NCI-H1436 treated with DMSO at 0.1 percent for 48 hours (cell line): ENCODE measurements around the gene SLC1A1.

Experiments used
- DNase-seq: peaks from one replicate; lab custom pipeline; 2025; lab: John Stamatoyannopoulos, UW

Gene SLC1A1

DNA sequence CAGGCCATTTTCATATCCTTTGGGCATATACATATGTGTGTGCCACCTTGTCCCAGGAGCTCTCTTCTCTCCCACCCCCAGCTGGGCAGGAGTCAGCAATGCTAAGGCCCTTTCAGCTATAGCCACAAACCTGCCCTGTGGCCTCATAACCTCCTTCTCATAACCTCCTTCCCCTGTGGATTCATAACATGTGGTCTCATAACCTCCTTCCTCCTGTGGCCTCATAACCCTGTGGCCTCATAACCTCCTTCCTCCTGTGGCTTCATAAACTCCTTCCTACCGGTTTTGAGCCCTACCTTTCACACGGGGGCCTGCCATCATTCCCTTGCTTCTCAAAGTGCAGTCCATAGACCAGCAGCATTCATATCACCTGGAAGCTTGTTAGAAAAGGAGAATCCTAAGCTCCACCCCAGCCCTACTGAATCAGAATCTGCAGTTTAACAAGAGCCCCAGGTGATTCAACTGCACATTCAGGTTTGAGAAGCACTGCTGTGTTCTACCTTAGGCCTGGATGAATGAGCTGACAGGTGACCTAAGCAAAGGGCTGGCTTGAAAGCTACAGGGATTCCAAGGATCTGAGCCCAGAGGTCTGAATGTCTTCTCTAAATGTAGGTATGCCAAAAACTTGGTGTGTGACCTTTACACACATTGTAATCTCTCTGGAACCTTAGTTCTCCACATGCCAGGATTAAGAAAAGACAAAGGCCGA is 129.9 kb downstream of the SLC1A1 start:
- DNase-seq, result no peak

DNA sequence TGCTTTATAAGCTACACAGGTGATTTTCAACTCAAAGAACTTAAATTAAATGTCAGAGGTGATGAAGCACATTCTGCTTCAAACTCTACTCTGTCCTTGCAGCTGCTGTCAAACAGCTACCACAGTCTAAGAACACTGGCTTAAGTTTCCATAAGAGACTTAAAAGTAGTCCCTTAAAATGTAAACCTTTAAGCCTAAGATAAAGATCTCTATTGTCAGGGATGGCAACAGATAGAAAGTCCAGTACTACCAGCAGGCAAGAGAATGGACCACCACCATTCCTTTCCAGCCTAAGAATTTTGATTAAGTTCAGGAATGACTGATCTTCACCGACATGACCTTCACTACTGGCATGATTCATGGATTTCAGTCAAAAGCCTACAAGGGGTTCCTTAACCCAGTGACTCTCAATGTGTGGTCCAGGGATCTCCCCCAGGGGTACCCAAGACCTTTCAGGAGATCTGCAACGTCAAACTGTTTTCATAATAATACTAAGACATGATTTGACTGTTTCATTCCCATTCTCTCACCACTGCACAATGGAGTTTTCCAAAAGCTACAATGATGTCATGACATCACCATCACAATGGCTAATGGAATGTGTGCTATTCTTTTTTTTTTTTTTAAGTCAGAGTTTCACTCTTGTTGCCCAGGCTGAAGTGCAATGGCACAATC is 130.8 kb downstream of the SLC1A1 start:
- no peak for DNase-seq

DNA sequence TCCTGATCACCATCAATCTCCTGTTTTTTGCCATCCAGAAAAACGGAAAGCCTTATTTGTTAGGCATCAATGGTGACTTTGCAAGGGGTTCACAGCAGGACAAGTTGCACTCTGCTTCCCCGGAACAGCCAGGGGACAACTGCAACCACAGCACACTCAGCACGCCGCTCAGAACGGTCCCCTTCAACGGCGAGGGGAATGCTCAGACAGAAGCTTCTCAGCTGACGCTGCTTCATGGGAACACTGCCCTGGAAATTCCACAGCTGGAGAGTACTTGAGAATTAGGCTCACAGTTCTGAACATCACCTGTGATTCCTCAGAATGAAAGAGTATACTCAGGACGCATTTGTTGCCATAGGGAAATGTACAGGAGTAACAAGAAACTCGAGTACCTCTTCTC is 131.7 kb downstream of the SLC1A1 start:
- DNase-seq, result no peak

DNA sequence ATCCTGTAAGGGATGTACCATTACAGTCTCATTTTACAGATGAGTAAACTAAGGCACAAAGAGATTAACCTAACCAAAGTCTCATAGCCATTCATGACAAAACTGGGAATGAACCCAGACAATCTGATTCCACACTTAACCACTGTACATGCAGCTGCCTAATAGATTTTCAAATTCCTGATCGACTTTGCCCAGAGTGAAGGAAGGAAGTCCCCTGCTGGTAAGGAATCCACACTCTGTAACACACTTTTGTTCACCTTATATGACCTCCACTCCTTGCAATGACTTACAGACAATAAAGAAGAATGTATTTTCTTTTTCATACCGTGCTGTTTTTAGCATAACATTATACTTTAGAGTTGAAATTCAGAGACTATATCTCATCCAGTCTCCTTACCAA is 140.6 kb downstream of the SLC1A1 start:
- DNase-seq, result no peak
